Measurements from ENCODE around the gene KNL1.
"Not testable (repeated sequence)": the region's sequence is repeated elsewhere in the genome, so short reads cannot be mapped to it uniquely, and the experiment has no call there.

Gene KNL1

GRCh38 chr15:40680151-40680550 lies 86.1 kb downstream of the KNL1 start (continued):
- TF ChIP-seq ZNF704 (tag by site-specific recombination; IDR thresholded peaks at IDR 0.05) (no peak), ZNF571 (tag by site-specific recombination; IDR thresholded peaks at IDR 0.05) (no peak), ZNF391 (tag by site-specific recombination; IDR thresholded peaks at IDR 0.05; ENCODE audit: borderline replicate concordance, low read depth) (no peak)

- TF ChIP-seq PRDM1 (tag by site-specific recombination; IDR thresholded peaks at IDR 0.05), result peak; percentile 23; the same call in 1 of the 2 replicates
- peak; percentile 70 for TF ChIP-seq ZNF366 (tag by site-specific recombination; conservative IDR thresholded peaks at IDR 0.05)
- H3K4me1 ChIP-seq (ENCODE audit: control insufficient read depth, insufficient read depth, low read length); H3K4me3 ChIP-seq (ENCODE audit: low read depth, low read length); H3K36me3 ChIP-seq (ENCODE audit: control insufficient read depth in 2 of 2, insufficient read depth in 1 of 2, low read length in 2 of 2); H3K9me3 ChIP-seq (ENCODE audit: control insufficient read depth, insufficient read depth, low read depth, low read length); H3K27ac ChIP-seq (ENCODE audit: extremely low read depth, low read depth, low read length); POLR2A ChIA-PET: not testable (repeated sequence)
- CTCF ChIA-PET, result interaction anchor here (0.9 to 1.6 kb wide), 2 partner anchors 11 to 57 kb away, joined by 3 to 4 read pairs; no protein-coding TSS in a partner anchor
These were observed 86.9 kb downstream of the KNL1 start for GRCh38 chr15:40680959-40681358.

GRCh38 chr15:40684381-40684780 lies 90.3 kb downstream of the KNL1 start:
- no peak overlapping the region for H3K4me3 ChIP-seq (ENCODE audit: low read depth, low read length)
- H3K36me3 ChIP-seq (ENCODE audit: control insufficient read depth in 2 of 2, insufficient read depth in 1 of 2, low read length in 2 of 2), result no peaks in the 10 kb centered on the region
- CTCF ChIA-PET, result interaction anchor here (1.0 to 1.3 kb wide), 2 partner anchors 95 to 174 kb away, joined by 3 to 4 read pairs; no protein-coding TSS in a partner anchor
- H3K4me1 ChIP-seq (ENCODE audit: control insufficient read depth, insufficient read depth, low read length), result no peaks in the 10 kb centered on the region
- no peak overlapping the region for H3K27ac ChIP-seq (ENCODE audit: extremely low read depth, low read depth, low read length)
- H3K9me3 ChIP-seq (ENCODE audit: control insufficient read depth, insufficient read depth, low read depth, low read length), result no peaks in the 10 kb centered on the region
- no peak for TF ChIP-seq ZBTB17 (tag by site-specific recombination; IDR thresholded peaks at IDR 0.05)
- 0 out of 2 replicates have a peak, but pooled peaks have one; percentile 18 for TF ChIP-seq ATF2 (tag by site-specific recombination; IDR thresholded peaks at IDR 0.05; ENCODE audit: low read depth)
- POLR2A ChIA-PET, result interaction anchor here (0.7 kb wide), 1 partner anchor 362 kb away, joined by 4 read pairs; no protein-coding TSS in a partner anchor

- CTCF ChIA-PET, result interaction anchor here (1.0 kb wide), 1 partner anchor 173 kb away, joined by 4 read pairs; no protein-coding TSS in a partner anchor
These were observed 91.3 kb downstream of the KNL1 start for GRCh38 chr15:40685376-40685775.

More at GRCh38 chr15:40685376-40685775, 91.3 kb downstream of the KNL1 start:
- no peaks in the 10 kb centered on the region for H3K4me1 ChIP-seq (ENCODE audit: control insufficient read depth, insufficient read depth, low read length)
- H3K4me3 ChIP-seq (ENCODE audit: low read depth, low read length), result no peak overlapping the region
- H3K9me3 ChIP-seq (ENCODE audit: control insufficient read depth, insufficient read depth, low read depth, low read length), result no peaks in the 10 kb centered on the region
- POLR2A ChIA-PET, result no interaction called here
- no peak overlapping the region for H3K27ac ChIP-seq (ENCODE audit: extremely low read depth, low read depth, low read length)
- no peaks in the 10 kb centered on the region for H3K36me3 ChIP-seq (ENCODE audit: control insufficient read depth in 2 of 2, insufficient read depth in 1 of 2, low read length in 2 of 2)
- TF ChIP-seq REST (tag by site-specific recombination; IDR thresholded peaks at IDR 0.05), result no peak
- no peak for TF ChIP-seq ZNF341 (tag by site-specific recombination; IDR thresholded peaks at IDR 0.05; ENCODE audit: low read depth)
- TF ChIP-seq RBAK (tag by site-specific recombination; IDR thresholded peaks at IDR 0.05), result no peak
- TF ChIP-seq ZNF473 (tag by site-specific recombination; IDR thresholded peaks at IDR 0.05), result no peak
- TF ChIP-seq ZNF549 (tag by site-specific recombination; IDR thresholded peaks at IDR 0.05), result no peak
- no peak for TF ChIP-seq ZNF24 (tag by site-specific recombination; IDR thresholded peaks at IDR 0.05)
- TF ChIP-seq ZNF521 (tag by site-specific recombination; IDR thresholded peaks at IDR 0.05), result no peak

Data from HEK293 (cell line).